A549 (cell line): ENCODE results near the gene PRR29. TPM values are rescaled to one million over a fixed set of nuclear protein-coding genes. Genes with fewer than 3 reads are reported as not detected.

ENCODE experiments used
- ATAC-seq, 2 experiments: fragments of 200-7000 bp in 1 of 2; fragments of >200 bp in 1 of 2; cut with Nextera tagmentation in 1 of 2; cut with Tn5 transposase in 1 of 2; 3 replicates each; pipeline versions ENCODE4 v1.8.0 to v1.9.1; 2018 to 2020; ENCODE audit warnings: mild to moderate bottlenecking in 1 of 2, moderate library complexity in 1 of 2
- CTCF ChIA-PET: fragments of 300-600 bp; sonication (Branson Sonifier 250); formaldehyde crosslinking; extraction: SDS; loops from one replicate; lab custom pipeline; 2021; ENCODE audit warnings: antibody characterized with exemption, inconsistent platforms; lab: Yijun Ruan, JAX
- POLR2A ChIA-PET: fragments of 350-600 bp; formaldehyde crosslinking; extraction: SDS; loops from one replicate; lab custom pipeline; 2021; ENCODE audit warnings: antibody characterized with exemption, inconsistent platforms; lab: Yijun Ruan, JAX
- DNase-seq, 2 experiments: peaks; one replicate each; pipeline versions ENCODE4 v3.0.0 to v3.0.0-alpha.2; 2011 to 2016; ENCODE audit warnings: low read depth in 1 of 2, low spot score in 1 of 2
- FAIRE-seq: peaks from 2 replicates; lab custom pipeline; 2011; peaks lifted over from hg19 to GRCh38; lab: Jason Lieb, UNC
- H3K27ac ChIP-seq, 2 experiments: fragments of >200 bp; sonication (Bioruptor Twin); formaldehyde crosslinking; 3 replicates each; pipeline ENCODE4 v1.5.1; 2016 to 2017
- H3K4me1 ChIP-seq: fragments of >200 bp; sonication (Bioruptor Twin); formaldehyde crosslinking; 3 replicates; pipeline ENCODE4 v1.6.1; 2016
- H3K4me2 ChIP-seq: fragments of >200 bp; sonication (Bioruptor Twin); formaldehyde crosslinking; 3 replicates; pipeline ENCODE4 v1.6.1; 2016
- H3K4me3 ChIP-seq: fragments of >200 bp; sonication (Bioruptor Twin); formaldehyde crosslinking; 3 replicates; pipeline ENCODE4 v1.5.1; 2016
- H3K9me3 ChIP-seq: fragments of >200 bp; sonication (Bioruptor Twin); formaldehyde crosslinking; 3 replicates; pipeline ENCODE4 v1.6.1; 2016
- ATOH8 ChIP-seq: fragments of 250-450 bp; sonication (Bioruptor Pico); IDR thresholded peaks from 2 replicates; pipeline ENCODE4 v1.5.0; 2020; ENCODE audit warnings: low read depth, mild to moderate bottlenecking, moderate library complexity
- CBX2 ChIP-seq: fragments of 200-600 bp; sonication (generic); IDR thresholded peaks from 2 replicates; pipeline ENCODE4 v1.6.1; 2016; ENCODE audit warnings: low read depth, mild to moderate bottlenecking, borderline replicate concordance
- CEBPB ChIP-seq, 2 experiments: fragments of >200 bp in 1 of 2; sonication (Bioruptor Twin) in 1 of 2; formaldehyde crosslinking in 1 of 2; IDR thresholded peaks; 2 replicates each; pipeline ENCODE4 v1.6.1; 2012 to 2016
- EHMT2 ChIP-seq: fragments of 200-600 bp; sonication (generic); IDR thresholded peaks from 2 replicates; pipeline ENCODE4 v1.6.1; 2016; ENCODE audit warnings: antibody characterized with exemption, low read depth, mild to moderate bottlenecking, moderate library complexity
- HDAC2 ChIP-seq: fragments of 200-600 bp; sonication (generic); IDR thresholded peaks from 2 replicates; pipeline ENCODE4 v1.6.1; 2016
- HOXA7 ChIP-seq: fragments of 250-450 bp; sonication (Bioruptor Pico); IDR thresholded peaks from 2 replicates; pipeline ENCODE4 v1.5.0; 2020; ENCODE audit warnings: mild to moderate bottlenecking, moderate library complexity
- HOXB13 ChIP-seq: fragments of 250-450 bp; sonication (Bioruptor Pico); IDR thresholded peaks from 2 replicates; pipeline ENCODE4 v1.5.0; 2020; ENCODE audit warnings: low read depth, mild to moderate bottlenecking, moderate library complexity
- HOXB5 ChIP-seq: fragments of 250-450 bp; sonication (Bioruptor Pico); IDR thresholded peaks from 2 replicates; pipeline ENCODE4 v1.5.0; 2020; ENCODE audit warnings: mild to moderate bottlenecking, moderate library complexity
- JUN ChIP-seq, 2 experiments: fragments of >200 bp; sonication (Bioruptor Twin); formaldehyde crosslinking; IDR thresholded peaks; 2 replicates in 1 of 2; 3 replicates in 1 of 2; pipeline ENCODE4 v1.6.1; 2016 to 2017
- JUNB ChIP-seq: fragments of >200 bp; sonication (Bioruptor Twin); formaldehyde crosslinking; IDR thresholded peaks from 2 replicates; pipeline ENCODE4 v1.6.1; 2016
- KDM5A ChIP-seq: fragments of 200-600 bp; sonication (generic); IDR thresholded peaks from 2 replicates; pipeline ENCODE4 v1.6.1; 2016; ENCODE audit warnings: antibody characterized with exemption, mild to moderate bottlenecking
- MAFK ChIP-seq: fragments of 450-650 bp; IDR thresholded peaks from 2 replicates; pipeline ENCODE4 v1.6.1; 2014; ENCODE audit not compliant: partially characterized antibody
- MYC ChIP-seq: IDR thresholded peaks from 2 replicates; pipeline ENCODE4 v1.6.1; 2012; ENCODE audit warnings: mild to moderate bottlenecking, inconsistent platforms, low read length, improper control_type of control experiment, borderline replicate concordance
- NFE2L2 ChIP-seq: fragments of 150-350 bp; conservative IDR thresholded peaks from 2 replicates; pipeline ENCODE4 v1.6.1; 2014; ENCODE audit warnings: low read length
- NPAS2 ChIP-seq: fragments of 250-450 bp; sonication (Bioruptor Pico); IDR thresholded peaks from 2 replicates; pipeline ENCODE4 v1.8.0; 2022; ENCODE audit warnings: mild to moderate bottlenecking, moderate library complexity, borderline replicate concordance
- PBX3 ChIP-seq: IDR thresholded peaks from 2 replicates; pipeline ENCODE4 v1.6.1; 2012
- PHF8 ChIP-seq: fragments of 200-600 bp; sonication (generic); IDR thresholded peaks from 2 replicates; pipeline ENCODE4 v1.6.1; 2016; ENCODE audit warnings: low read depth, mild to moderate bottlenecking, antibody characterized with exemption, moderate library complexity, borderline replicate concordance
- RCOR1 ChIP-seq: fragments of 150-350 bp; IDR thresholded peaks from 2 replicates; pipeline ENCODE4 v1.6.1; 2014; ENCODE audit warnings: antibody characterized with exemption, low read length, low read depth
- SMC3 ChIP-seq: fragments of >200 bp; sonication (Bioruptor Twin); formaldehyde crosslinking; IDR thresholded peaks from 3 replicates; pipeline ENCODE4 v1.6.1; 2018; ENCODE audit warnings: inconsistent platforms
- TFCP2L1 ChIP-seq: fragments of 250-450 bp; sonication (Bioruptor Pico); IDR thresholded peaks from 2 replicates; pipeline ENCODE4 v1.5.0; 2021; ENCODE audit warnings: mild to moderate bottlenecking
- TP53 ChIP-seq: fragments of 250-450 bp; sonication (Bioruptor Pico); IDR thresholded peaks from 2 replicates; pipeline ENCODE4 v1.5.0; 2021; ENCODE audit warnings: mild to moderate bottlenecking, moderate library complexity
- ZFP36 ChIP-seq: fragments of 450-650 bp; IDR thresholded peaks from 2 replicates; pipeline ENCODE4 v1.6.1; 2014; ENCODE audit warnings: borderline replicate concordance; ENCODE audit not compliant: partially characterized antibody
- WGBS: methylation state at CpG from one replicate; pipeline ENCODE4 v1.1.6; 2017; ENCODE audit errors: missing lambda C conversion rate; 5-methylcytosine and 5-hydroxymethylcytosine counted together
- polyA plus RNA-seq, 4 experiments: library from polyadenylated mRNA; depleted of rRNA in 3 of 4; stranded (reverse); fragments of >200 nt; fragmentation: RNase III in 1 of 4; extraction: RNeasy Plus Mini Kit Qiagen cat#74134 plus additional on column Dnase treatment in 1 of 4; gene quantifications; 2 replicates in 3 of 4; 3 replicates in 1 of 4; pipeline ENCODE4 v1.2.3, GENCODE V29; 2011 to 2017
- TF ChIP-seq, protein P1 (sequence below): fragments of 150-350 bp; IDR thresholded peaks from 2 replicates; pipeline ENCODE4 v1.6.1; 2014; ENCODE audit warnings: low read depth, mild to moderate bottlenecking, low read length
- TF ChIP-seq, protein P2 (sequence below): fragments of >200 bp; sonication (Bioruptor Twin); formaldehyde crosslinking; IDR thresholded peaks from 3 replicates; pipeline ENCODE4 v1.5.1; 2016

Gene PRR29
- polyA plus RNA-seq, 2 of the 4 experiments (the other 2 are of a cell fraction): 0.44 to 0.67 TPM

- Histone ChIP-seq H3K27ac (no peak overlapping the region), H3K4me1 (peaks cover 28% of the 10 kb centered on the region), H3K4me2 (no peak overlapping the region), H3K9me3 (no peaks in the 10 kb centered on the region), H3K4me3 (no peak overlapping the region)
- ChIA-PET POLR2A (no interaction called here), CTCF (interaction anchor here (1.1 to 10.0 kb wide), 4 partner anchors 17 to 131 kb away, joined by 3 to 107 read pairs (median 5); no protein-coding TSS in a partner anchor)
- FAIRE-seq: no peak
- no peak for DNase-seq
- 37% methylated on average over 8 of the region's 8 CpGs for WGBS
- TF ChIP-seq SMC3 (no peak), KDM5A (no peak), RCOR1 (no peak), TP53 (CRISPR knock-in tag) (no peak), MAFK (no peak), ATOH8 (CRISPR knock-in tag) (no peak), ZFP36 (no peak), CEBPB (IDR thresholded peaks at IDR 0.05) (no peak), HOXB13 (CRISPR knock-in tag) (no peak), JUNB (no peak), JUN (IDR thresholded peaks at IDR 0.05) (no peak), NPAS2 (CRISPR knock-in tag) (no peak), NFE2L2 (no peak), PBX3 (no peak), MYC (no peak), CBX2 (no peak), HDAC2 (no peak)
- TF ChIP-seq, protein P1, sequence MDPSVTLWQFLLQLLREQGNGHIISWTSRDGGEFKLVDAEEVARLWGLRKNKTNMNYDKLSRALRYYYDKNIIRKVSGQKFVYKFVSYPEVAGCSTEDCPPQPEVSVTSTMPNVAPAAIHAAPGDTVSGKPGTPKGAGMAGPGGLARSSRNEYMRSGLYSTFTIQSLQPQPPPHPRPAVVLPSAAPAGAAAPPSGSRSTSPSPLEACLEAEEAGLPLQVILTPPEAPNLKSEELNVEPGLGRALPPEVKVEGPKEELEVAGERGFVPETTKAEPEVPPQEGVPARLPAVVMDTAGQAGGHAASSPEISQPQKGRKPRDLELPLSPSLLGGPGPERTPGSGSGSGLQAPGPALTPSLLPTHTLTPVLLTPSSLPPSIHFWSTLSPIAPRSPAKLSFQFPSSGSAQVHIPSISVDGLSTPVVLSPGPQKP: no peak
- TF ChIP-seq, protein P2, sequence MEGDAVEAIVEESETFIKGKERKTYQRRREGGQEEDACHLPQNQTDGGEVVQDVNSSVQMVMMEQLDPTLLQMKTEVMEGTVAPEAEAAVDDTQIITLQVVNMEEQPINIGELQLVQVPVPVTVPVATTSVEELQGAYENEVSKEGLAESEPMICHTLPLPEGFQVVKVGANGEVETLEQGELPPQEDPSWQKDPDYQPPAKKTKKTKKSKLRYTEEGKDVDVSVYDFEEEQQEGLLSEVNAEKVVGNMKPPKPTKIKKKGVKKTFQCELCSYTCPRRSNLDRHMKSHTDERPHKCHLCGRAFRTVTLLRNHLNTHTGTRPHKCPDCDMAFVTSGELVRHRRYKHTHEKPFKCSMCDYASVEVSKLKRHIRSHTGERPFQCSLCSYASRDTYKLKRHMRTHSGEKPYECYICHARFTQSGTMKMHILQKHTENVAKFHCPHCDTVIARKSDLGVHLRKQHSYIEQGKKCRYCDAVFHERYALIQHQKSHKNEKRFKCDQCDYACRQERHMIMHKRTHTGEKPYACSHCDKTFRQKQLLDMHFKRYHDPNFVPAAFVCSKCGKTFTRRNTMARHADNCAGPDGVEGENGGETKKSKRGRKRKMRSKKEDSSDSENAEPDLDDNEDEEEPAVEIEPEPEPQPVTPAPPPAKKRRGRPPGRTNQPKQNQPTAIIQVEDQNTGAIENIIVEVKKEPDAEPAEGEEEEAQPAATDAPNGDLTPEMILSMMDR: no peak
- ATAC-seq: peak in 1 of 2 experiments; percentile 49; a peak in 4 of 6 replicates
These were observed 11.6 kb downstream of the PRR29 start for GRCh38 chr17:64009571-64010402.

GRCh38 chr17:64015447-64015846, 17.3 kb downstream of the PRR29 start:
- Histone ChIP-seq H3K4me3 (no peak overlapping the region), H3K4me1 (no peaks in the 10 kb centered on the region), H3K4me2 (no peak overlapping the region), H3K9me3 (no peaks in the 10 kb centered on the region), H3K27ac (no peak overlapping the region)
- ATAC-seq: no peak
- ChIA-PET CTCF (no interaction called here), POLR2A (no interaction called here)
- no peak for DNase-seq
- no peak for FAIRE-seq
- no peak for TF ChIP-seq SMC3
- TF ChIP-seq HOXB5: no peak
- TF ChIP-seq HDAC2: no peak
- no peak for TF ChIP-seq MYC
- TF ChIP-seq EHMT2: no peak
- TF ChIP-seq TFCP2L1 (CRISPR knock-in tag): no peak
- no peak for TF ChIP-seq TP53 (CRISPR knock-in tag)
- no peak for TF ChIP-seq HOXA7 (CRISPR knock-in tag)
- no peak for TF ChIP-seq PHF8
- WGBS: 84% methylated on average over 6 of the region's 6 CpGs
